Neural progenitor cell (in vitro differentiated cells): Measurements from ENCODE around the gene SORT1. TPM values are rescaled to one million over a fixed set of nuclear protein-coding genes. Genes with fewer than 3 reads are reported as not detected.

ENCODE experiments used
- DNase-seq: peaks from one replicate; pipeline ENCODE4 v3.0.0-alpha.2; 2016; ENCODE audit warnings: low spot score
- H2AFZ ChIP-seq: fragments of 200-600 bp; sonication (generic); replicated peaks from 2 replicates; pipeline ENCODE4 v1.6.1; 2016; ENCODE audit warnings: antibody characterized with exemption
- H3F3A ChIP-seq: fragments of 200-600 bp; sonication (generic); 2 replicates; pipeline ENCODE4 v1.6.1; 2016; ENCODE audit warnings: antibody characterized with exemption, low read depth
- H3K27ac ChIP-seq: fragments of 200-600 bp; sonication (generic); 2 replicates; pipeline ENCODE4 v1.5.1; 2016; ENCODE audit warnings: mild to moderate bottlenecking
- H3K27me3 ChIP-seq: fragments of 200-600 bp; sonication (generic); 2 replicates; pipeline ENCODE4 v1.6.1; 2016; ENCODE audit warnings: mild to moderate bottlenecking, moderate library complexity
- H3K36me3 ChIP-seq: fragments of 200-600 bp; sonication (generic); 2 replicates; pipeline ENCODE4 v1.5.1; 2016
- H3K4me1 ChIP-seq: fragments of 200-600 bp; sonication (generic); 2 replicates; pipeline ENCODE4 v1.6.1; 2016; ENCODE audit warnings: mixed run types
- H3K4me2 ChIP-seq: fragments of 200-600 bp; sonication (generic); 2 replicates; pipeline ENCODE4 v1.6.1; 2016
- H3K4me3 ChIP-seq: fragments of 200-600 bp; sonication (generic); 2 replicates; pipeline ENCODE4 v1.5.1; 2016
- H3K79me2 ChIP-seq: fragments of 200-600 bp; sonication (generic); 2 replicates; pipeline ENCODE4 v1.6.1; 2016; ENCODE audit warnings: low read depth
- H3K9ac ChIP-seq: fragments of 200-600 bp; sonication (generic); 2 replicates; pipeline ENCODE4 v1.6.1; 2016
- H3K9me3 ChIP-seq: fragments of 200-600 bp; sonication (generic); 2 replicates; pipeline ENCODE4 v1.5.1; 2016; ENCODE audit warnings: low read depth
- H4K20me1 ChIP-seq: fragments of 200-600 bp; sonication (generic); 2 replicates; pipeline ENCODE4 v1.6.1; 2016; ENCODE audit warnings: low read depth
- H3K27ac Mint-ChIP-seq: 3 replicates; pipeline ENCODE4 v1.8.0; 2021; ENCODE audit warnings: mixed read lengths
- H3K27me3 Mint-ChIP-seq: 2 replicates; pipeline ENCODE4 v1.8.0; 2022; ENCODE audit warnings: low read depth, mild to moderate bottlenecking, inconsistent platforms, moderate library complexity, mixed read lengths; ENCODE audit not compliant: insufficient read depth
- H3K36me3 Mint-ChIP-seq: 3 replicates; pipeline ENCODE4 v1.8.0; 2021; ENCODE audit warnings: mixed read lengths
- H3K4me1 Mint-ChIP-seq: 3 replicates; pipeline ENCODE4 v1.8.0; 2021; ENCODE audit warnings: mixed read lengths
- H3K4me3 Mint-ChIP-seq: 3 replicates; pipeline ENCODE4 v1.8.0; 2021; ENCODE audit warnings: mild to moderate bottlenecking, moderate library complexity, mixed read lengths
- H3K9me3 Mint-ChIP-seq: 3 replicates; pipeline ENCODE4 v1.8.0; 2020; ENCODE audit warnings: mixed read lengths
- CTCF ChIP-seq: fragments of 200-600 bp; sonication (generic); IDR thresholded peaks from 2 replicates; pipeline ENCODE4 v1.5.1; 2017; ENCODE audit warnings: antibody characterized with exemption, mild to moderate bottlenecking
- EZH2 ChIP-seq: fragments of 200-600 bp; sonication (generic); IDR thresholded peaks from 2 replicates; pipeline ENCODE4 v1.6.1; 2017; ENCODE audit warnings: antibody characterized with exemption, mild to moderate bottlenecking, moderate library complexity
- EZH2phosphoT487 ChIP-seq: fragments of 200-600 bp; sonication (generic); IDR thresholded peaks from 2 replicates; pipeline ENCODE4 v1.6.1; 2017; ENCODE audit warnings: antibody characterized with exemption
- total RNA-seq: library from RNA; depleted of rRNA; stranded (reverse); fragments of >200 nt; gene quantifications from 2 replicates; pipeline ENCODE4 v1.2.3, GENCODE V29; 2015; ENCODE audit warnings: low replicate concordance

SORT1 gene
- total RNA-seq, 1 donor from 2014 or later = 38.9 TPM

GRCh38 chr1:109319114-109319513 is 78.6 kb downstream of the SORT1 start:
- Histone ChIP-seq H3K9me3 (no peaks in the 10 kb centered on the region), H2AFZ (no peak overlapping the region), H3K4me2 (no peak overlapping the region), H3K27ac (no peak overlapping the region), H3K36me3 (no peaks in the 10 kb centered on the region), H3K4me3 (no peak overlapping the region), H3F3A (no peaks in the 10 kb centered on the region), H3K4me1 (no peaks in the 10 kb centered on the region), H4K20me1 (no peaks in the 10 kb centered on the region), H3K27me3 (no peaks in the 10 kb centered on the region), H3K79me2 (no peaks in the 10 kb centered on the region), H3K9ac (no peak overlapping the region)
- Mint-ChIP-seq H3K9me3 (no peaks in the 10 kb centered on the region), H3K27me3 (peaks cover 2% of the 10 kb centered on the region), H3K27ac (no peak overlapping the region), H3K4me3 (no peak overlapping the region), H3K36me3 (peaks cover 38% of the 10 kb centered on the region), H3K4me1 (no peaks in the 10 kb centered on the region)
- no peak for DNase-seq
- TF ChIP-seq EZH2phosphoT487 (no peak), CTCF (no peak), EZH2 (no peak)

DNA sequence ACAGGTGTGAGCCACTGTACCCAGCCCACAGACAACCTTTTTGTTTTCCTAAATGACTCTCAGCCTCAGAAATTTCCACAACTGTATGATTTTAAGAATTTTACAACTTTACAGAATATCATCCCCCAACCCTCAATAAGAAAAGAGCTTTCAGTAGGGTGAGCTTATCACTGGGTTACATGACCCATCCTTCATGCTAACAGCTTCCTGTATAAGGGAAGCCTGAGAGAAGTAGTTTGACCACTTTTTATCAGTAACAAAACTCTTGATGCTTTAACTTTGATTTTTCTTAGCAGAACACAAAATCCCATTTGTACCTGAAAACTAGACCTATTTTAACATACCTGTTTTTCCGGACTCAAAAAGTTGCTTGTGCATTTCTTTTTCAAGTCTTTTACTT is 81.2 kb downstream of the SORT1 start:
- Histone ChIP-seq H3K79me2 (no peaks in the 10 kb centered on the region), H3K27ac (no peak overlapping the region), H3F3A (no peaks in the 10 kb centered on the region), H3K4me1 (no peaks in the 10 kb centered on the region), H3K27me3 (no peaks in the 10 kb centered on the region), H3K9ac (no peak overlapping the region), H3K4me2 (no peak overlapping the region), H4K20me1 (no peaks in the 10 kb centered on the region), H2AFZ (no peak overlapping the region), H3K36me3 (no peaks in the 10 kb centered on the region), H3K9me3 (no peaks in the 10 kb centered on the region), H3K4me3 (no peak overlapping the region)
- Mint-ChIP-seq H3K4me3 (no peak overlapping the region), H3K27ac (no peak overlapping the region), H3K36me3 (peaks cover 37% of the 10 kb centered on the region), H3K27me3 (peaks cover 2% of the 10 kb centered on the region), H3K9me3 (no peaks in the 10 kb centered on the region), H3K4me1 (no peaks in the 10 kb centered on the region)
- no peak for TF ChIP-seq CTCF
- no peak for TF ChIP-seq EZH2phosphoT487
- no peak for TF ChIP-seq EZH2
- DNase-seq = no peak

GRCh38 chr1:109315288-109315687 is 82.4 kb downstream of the SORT1 start:
- H2AFZ ChIP-seq = no peak overlapping the region
- no peaks in the 10 kb centered on the region for H3K79me2 ChIP-seq
- H3K4me3 ChIP-seq = no peak overlapping the region
- TF ChIP-seq EZH2 = no peak
- TF ChIP-seq EZH2phosphoT487 = no peak
- no peak for TF ChIP-seq CTCF
- no peak overlapping the region for H3K9ac ChIP-seq
- H3K4me1 ChIP-seq = no peaks in the 10 kb centered on the region
- no peaks in the 10 kb centered on the region for H3K4me1 Mint-ChIP-seq
- H3K9me3 ChIP-seq = no peaks in the 10 kb centered on the region
- no peak overlapping the region for H3K27ac ChIP-seq
- no peaks in the 10 kb centered on the region for H4K20me1 ChIP-seq
- H3K9me3 Mint-ChIP-seq = no peaks in the 10 kb centered on the region
- DNase-seq = no peak
- no peak overlapping the region for H3K27ac Mint-ChIP-seq
- no peaks in the 10 kb centered on the region for H3F3A ChIP-seq
- H3K27me3 Mint-ChIP-seq = no peaks in the 10 kb centered on the region
- no peaks in the 10 kb centered on the region for H3K27me3 ChIP-seq
- no peak overlapping the region for H3K4me3 Mint-ChIP-seq
- peaks cover 33% of the 10 kb centered on the region for H3K36me3 Mint-ChIP-seq
- no peak overlapping the region for H3K4me2 ChIP-seq
- H3K36me3 ChIP-seq = no peaks in the 10 kb centered on the region
